Neural cell (in vitro differentiated cells): Measurements from ENCODE around the gene ASIC2. TPM values are rescaled to one million over a fixed set of nuclear protein-coding genes. Genes with fewer than 3 reads are reported as not detected.

Experiments
- H2AFZ ChIP-seq: fragments of 200-600, 300-800 bp; sonication (generic), shearing (Covaris generic); 2 replicates; pipeline ENCODE4 v1.6.0; 2014; ENCODE audit warnings: low read depth, mild to moderate bottlenecking, antibody characterized with exemption, low read length, moderate library complexity
- H3F3A ChIP-seq: fragments of 200-600 bp; shearing (Covaris generic); 2 replicates; pipeline ENCODE4 v1.6.1; 2016; ENCODE audit warnings: mild to moderate bottlenecking, moderate library complexity, mixed read lengths, antibody characterized with exemption, low read length; ENCODE audit not compliant: insufficient read depth, poor library complexity, severe bottlenecking
- H3K27ac ChIP-seq: fragments of 200-600, 300-800 bp; sonication (generic), shearing (Covaris generic); 2 replicates; pipeline ENCODE4 v1.5.1; 2014; ENCODE audit warnings: mild to moderate bottlenecking, low read length, moderate library complexity
- H3K27me3 ChIP-seq: fragments of 300-800, 200-600 bp; sonication (generic), shearing (Covaris generic); 2 replicates; pipeline ENCODE4 v1.6.0; 2014; ENCODE audit warnings: mild to moderate bottlenecking, low read depth, low read length, moderate library complexity; ENCODE audit not compliant: insufficient read depth
- H3K36me3 ChIP-seq: fragments of 300-800, 200-600 bp; sonication (generic), shearing (Covaris generic); 2 replicates; pipeline ENCODE4 v1.5.1; 2014; ENCODE audit warnings: mild to moderate bottlenecking, antibody characterized with exemption, low read length, moderate library complexity; ENCODE audit not compliant: insufficient read depth
- H3K4me2 ChIP-seq: fragments of 300-800, 200-600 bp; sonication (generic), shearing (Covaris generic); 2 replicates; pipeline ENCODE4 v1.6.0; 2014; ENCODE audit warnings: mild to moderate bottlenecking, low read length
- H3K4me3 ChIP-seq: fragments of 300-800, 200-600 bp; sonication (generic), shearing (Covaris generic); 2 replicates; pipeline ENCODE4 v1.5.1; 2014; ENCODE audit warnings: mild to moderate bottlenecking, low read length, moderate library complexity
- H3K79me2 ChIP-seq: fragments of 200-600 bp; shearing (Covaris generic); replicated peaks from 2 replicates; pipeline ENCODE4 v1.6.0; 2014; ENCODE audit warnings: mild to moderate bottlenecking, low read length, moderate library complexity; ENCODE audit not compliant: insufficient read depth
- H3K9ac ChIP-seq: fragments of 300-800, 200-600 bp; sonication (generic), shearing (Covaris generic); 2 replicates; pipeline ENCODE4 v1.6.1; 2016; ENCODE audit warnings: mild to moderate bottlenecking, low read length, mixed read lengths
- H3K9me2 ChIP-seq: fragments of 200-600 bp; shearing (Covaris generic); 2 replicates; pipeline ENCODE4 v1.6.1; 2016; ENCODE audit warnings: mild to moderate bottlenecking, low read length, mixed read lengths; ENCODE audit not compliant: insufficient read depth
- H3K9me3 ChIP-seq: fragments of 200-600, 300-800 bp; sonication (generic), shearing (Covaris generic); 2 replicates; pipeline ENCODE4 v1.6.1; 2016; ENCODE audit warnings: mild to moderate bottlenecking, mixed run types, low read length, moderate library complexity, mixed read lengths
- H4K20me1 ChIP-seq: fragments of 200-600 bp; shearing (Covaris generic); 2 replicates; pipeline ENCODE4 v1.6.1; 2016; ENCODE audit warnings: mild to moderate bottlenecking, mixed run types; ENCODE audit not compliant: insufficient read depth
- EP300 ChIP-seq: fragments of 450-650 bp; conservative IDR thresholded peaks from 2 replicates; pipeline ENCODE4 v1.6.1; 2014; ENCODE audit warnings: antibody characterized with exemption, mild to moderate bottlenecking, moderate library complexity; ENCODE audit not compliant: poor library complexity, severe bottlenecking
- EZH2 ChIP-seq: fragments of 200-600, 300-800 bp; shearing (Covaris generic), sonication (generic); IDR thresholded peaks from 2 replicates; pipeline ENCODE4 v1.6.1; 2014; ENCODE audit warnings: antibody characterized with exemption, low read length, borderline replicate concordance, mild to moderate bottlenecking; ENCODE audit not compliant: insufficient read depth, poor library complexity, severe bottlenecking
- MXI1 ChIP-seq: fragments of 450-650 bp; conservative IDR thresholded peaks from 2 replicates; pipeline ENCODE4 v1.6.1; 2014; ENCODE audit warnings: antibody characterized with exemption, mild to moderate bottlenecking; ENCODE audit not compliant: poor library complexity, severe bottlenecking
- POLR2AphosphoS5 ChIP-seq: IDR thresholded peaks from 2 replicates; pipeline ENCODE4 v1.6.1; 2012
- RAD21 ChIP-seq: fragments of 450-650 bp; conservative IDR thresholded peaks from 2 replicates; pipeline ENCODE4 v1.6.1; 2014; ENCODE audit warnings: antibody characterized with exemption, mild to moderate bottlenecking, moderate library complexity
- SMC3 ChIP-seq: fragments of 450-650 bp; conservative IDR thresholded peaks from 2 replicates; pipeline ENCODE4 v1.6.1; 2014; ENCODE audit warnings: antibody characterized with exemption, mild to moderate bottlenecking, moderate library complexity; ENCODE audit not compliant: poor library complexity
- TAF1 ChIP-seq: IDR thresholded peaks from 2 replicates; pipeline ENCODE4 v1.6.1; 2012; ENCODE audit warnings: low read depth
- polyA plus RNA-seq: library from polyadenylated mRNA; depleted of rRNA; stranded (reverse); fragments of >200 nt; gene quantifications from 2 replicates; pipeline ENCODE4 v1.2.3, GENCODE V29; 2014
- TF ChIP-seq, protein P1 (sequence below): fragments of 450-650 bp; IDR thresholded peaks from 2 replicates; pipeline ENCODE4 v1.5.1; 2014; ENCODE audit warnings: antibody characterized with exemption, mild to moderate bottlenecking, moderate library complexity; ENCODE audit not compliant: poor library complexity, severe bottlenecking
- TF ChIP-seq, protein P2 (sequence below): IDR thresholded peaks from 2 replicates; pipeline ENCODE4 v1.6.1; 2012; ENCODE audit warnings: borderline replicate concordance

ASIC2 gene
- polyA plus RNA-seq, 1 donor from 2014 or later = 2.4 TPM

DNA sequence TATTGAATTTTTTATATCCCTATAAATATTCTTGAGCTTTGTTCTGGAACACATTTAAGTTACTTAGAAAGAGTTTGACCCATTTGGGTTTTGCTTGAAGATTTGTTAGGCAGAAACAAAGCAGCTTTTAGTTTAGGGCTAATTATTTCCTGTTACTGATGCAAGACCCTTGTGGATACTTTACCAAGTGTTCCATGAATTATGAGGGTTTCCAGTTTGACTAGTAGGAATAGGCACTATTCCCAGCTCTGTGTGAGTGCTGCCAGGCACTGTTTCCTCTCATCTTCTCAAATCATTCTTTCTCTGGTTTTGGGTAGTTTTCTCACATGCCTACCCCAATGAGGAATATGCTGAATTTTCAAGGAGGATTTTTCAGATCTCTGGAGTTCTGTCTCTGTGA, 221.4 kb downstream of the ASIC2 start (continued):
- no peak for TF ChIP-seq MXI1

DNA sequence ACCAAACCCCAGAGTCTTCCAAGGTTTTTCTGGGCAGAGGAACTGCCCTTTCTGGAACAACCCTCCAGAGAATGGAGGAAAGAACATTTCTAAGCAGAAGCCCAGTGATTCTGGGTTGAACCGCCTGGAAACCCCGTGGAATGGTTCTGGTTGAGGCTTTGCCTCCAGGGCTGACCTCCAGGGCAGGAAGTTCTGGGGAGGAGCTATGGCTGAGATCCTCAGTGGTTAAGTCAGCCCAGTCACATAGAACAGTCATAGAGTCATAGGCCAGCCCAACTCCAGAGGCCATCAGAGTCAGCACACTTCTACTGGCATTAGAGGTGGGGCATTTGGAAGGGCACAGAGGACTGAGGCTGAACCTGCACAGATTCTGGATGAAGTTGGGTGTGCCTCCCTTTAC, 235.5 kb downstream of the ASIC2 start:
- no peak overlapping the region for H3K4me3 ChIP-seq
- H2AFZ ChIP-seq = no peak overlapping the region
- H3K27me3 ChIP-seq = no peaks in the 10 kb centered on the region
- no peaks in the 10 kb centered on the region for H3K36me3 ChIP-seq
- H3F3A ChIP-seq = no peaks in the 10 kb centered on the region
- H3K9me2 ChIP-seq = no peaks in the 10 kb centered on the region
- H3K27ac ChIP-seq = no peak overlapping the region
- TF ChIP-seq, protein P1, sequence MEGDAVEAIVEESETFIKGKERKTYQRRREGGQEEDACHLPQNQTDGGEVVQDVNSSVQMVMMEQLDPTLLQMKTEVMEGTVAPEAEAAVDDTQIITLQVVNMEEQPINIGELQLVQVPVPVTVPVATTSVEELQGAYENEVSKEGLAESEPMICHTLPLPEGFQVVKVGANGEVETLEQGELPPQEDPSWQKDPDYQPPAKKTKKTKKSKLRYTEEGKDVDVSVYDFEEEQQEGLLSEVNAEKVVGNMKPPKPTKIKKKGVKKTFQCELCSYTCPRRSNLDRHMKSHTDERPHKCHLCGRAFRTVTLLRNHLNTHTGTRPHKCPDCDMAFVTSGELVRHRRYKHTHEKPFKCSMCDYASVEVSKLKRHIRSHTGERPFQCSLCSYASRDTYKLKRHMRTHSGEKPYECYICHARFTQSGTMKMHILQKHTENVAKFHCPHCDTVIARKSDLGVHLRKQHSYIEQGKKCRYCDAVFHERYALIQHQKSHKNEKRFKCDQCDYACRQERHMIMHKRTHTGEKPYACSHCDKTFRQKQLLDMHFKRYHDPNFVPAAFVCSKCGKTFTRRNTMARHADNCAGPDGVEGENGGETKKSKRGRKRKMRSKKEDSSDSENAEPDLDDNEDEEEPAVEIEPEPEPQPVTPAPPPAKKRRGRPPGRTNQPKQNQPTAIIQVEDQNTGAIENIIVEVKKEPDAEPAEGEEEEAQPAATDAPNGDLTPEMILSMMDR = no peak
- TF ChIP-seq POLR2AphosphoS5 = no peak
- no peak for TF ChIP-seq MXI1
- no peak for TF ChIP-seq EZH2
- TF ChIP-seq RAD21 = no peak
- no peak for TF ChIP-seq EP300
- TF ChIP-seq, protein P2, sequence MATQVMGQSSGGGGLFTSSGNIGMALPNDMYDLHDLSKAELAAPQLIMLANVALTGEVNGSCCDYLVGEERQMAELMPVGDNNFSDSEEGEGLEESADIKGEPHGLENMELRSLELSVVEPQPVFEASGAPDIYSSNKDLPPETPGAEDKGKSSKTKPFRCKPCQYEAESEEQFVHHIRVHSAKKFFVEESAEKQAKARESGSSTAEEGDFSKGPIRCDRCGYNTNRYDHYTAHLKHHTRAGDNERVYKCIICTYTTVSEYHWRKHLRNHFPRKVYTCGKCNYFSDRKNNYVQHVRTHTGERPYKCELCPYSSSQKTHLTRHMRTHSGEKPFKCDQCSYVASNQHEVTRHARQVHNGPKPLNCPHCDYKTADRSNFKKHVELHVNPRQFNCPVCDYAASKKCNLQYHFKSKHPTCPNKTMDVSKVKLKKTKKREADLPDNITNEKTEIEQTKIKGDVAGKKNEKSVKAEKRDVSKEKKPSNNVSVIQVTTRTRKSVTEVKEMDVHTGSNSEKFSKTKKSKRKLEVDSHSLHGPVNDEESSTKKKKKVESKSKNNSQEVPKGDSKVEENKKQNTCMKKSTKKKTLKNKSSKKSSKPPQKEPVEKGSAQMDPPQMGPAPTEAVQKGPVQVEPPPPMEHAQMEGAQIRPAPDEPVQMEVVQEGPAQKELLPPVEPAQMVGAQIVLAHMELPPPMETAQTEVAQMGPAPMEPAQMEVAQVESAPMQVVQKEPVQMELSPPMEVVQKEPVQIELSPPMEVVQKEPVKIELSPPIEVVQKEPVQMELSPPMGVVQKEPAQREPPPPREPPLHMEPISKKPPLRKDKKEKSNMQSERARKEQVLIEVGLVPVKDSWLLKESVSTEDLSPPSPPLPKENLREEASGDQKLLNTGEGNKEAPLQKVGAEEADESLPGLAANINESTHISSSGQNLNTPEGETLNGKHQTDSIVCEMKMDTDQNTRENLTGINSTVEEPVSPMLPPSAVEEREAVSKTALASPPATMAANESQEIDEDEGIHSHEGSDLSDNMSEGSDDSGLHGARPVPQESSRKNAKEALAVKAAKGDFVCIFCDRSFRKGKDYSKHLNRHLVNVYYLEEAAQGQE = no peak
- TF ChIP-seq SMC3 = no peak
- no peak for TF ChIP-seq TAF1
- no peaks in the 10 kb centered on the region for H3K9me3 ChIP-seq
- H3K9ac ChIP-seq = no peak overlapping the region
- H4K20me1 ChIP-seq = no peaks in the 10 kb centered on the region
- H3K4me2 ChIP-seq = no peak overlapping the region
- H3K79me2 ChIP-seq = no peaks in the 10 kb centered on the region

DNA sequence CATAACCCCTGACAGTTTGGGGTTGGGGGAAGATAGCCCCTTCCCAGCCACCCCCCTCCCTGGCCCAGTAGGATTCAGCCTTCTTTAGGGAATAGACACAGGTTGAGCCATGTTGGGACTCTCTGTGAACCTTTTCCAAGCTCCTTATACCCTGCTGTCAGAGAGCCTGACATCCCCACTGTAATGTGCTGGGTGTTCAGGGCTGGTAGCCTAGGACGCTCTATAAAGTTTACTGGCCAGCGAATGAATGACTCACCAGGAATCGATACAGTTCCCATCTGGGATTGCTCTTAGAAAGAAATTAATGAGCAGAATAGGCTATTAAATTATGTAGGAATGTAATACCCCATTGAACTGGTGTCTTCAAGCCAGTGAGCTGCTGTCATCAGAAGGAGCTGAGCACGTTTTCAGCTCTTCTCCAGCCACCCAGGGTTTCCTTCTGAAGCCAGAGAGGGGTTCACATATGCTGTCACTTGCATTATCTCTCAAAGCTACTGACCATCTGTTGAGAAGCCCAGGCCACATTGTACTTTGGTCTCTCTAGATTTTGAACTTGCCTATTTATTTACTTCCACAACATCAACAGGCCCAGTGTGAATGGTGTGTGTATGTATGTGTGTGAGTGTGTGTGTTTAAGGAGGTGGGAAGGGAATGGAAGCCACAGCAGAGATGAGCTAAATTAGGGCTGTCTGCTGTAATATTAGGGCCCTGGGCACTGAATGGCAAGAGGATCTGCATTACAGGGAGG, 236.5 kb downstream of the ASIC2 start:
- TF ChIP-seq POLR2AphosphoS5 = no peak
- Histone ChIP-seq H2AFZ (no peak overlapping the region), H3K9ac (no peak overlapping the region), H3K27ac (no peak overlapping the region), H3K79me2 (no peaks in the 10 kb centered on the region), H3K9me3 (no peaks in the 10 kb centered on the region), H3K36me3 (no peaks in the 10 kb centered on the region), H3K4me2 (no peak overlapping the region), H4K20me1 (no peaks in the 10 kb centered on the region), H3K4me3 (no peak overlapping the region), H3K9me2 (no peaks in the 10 kb centered on the region), H3F3A (no peaks in the 10 kb centered on the region), H3K27me3 (no peaks in the 10 kb centered on the region)
